ENCODE results near the gene OPN1MW3.
"Not testable (repeated sequence)": the region's sequence is repeated elsewhere in the genome, so short reads cannot be mapped to it uniquely, and the experiment has no call there.

The OPN1MW3 gene

DNA sequence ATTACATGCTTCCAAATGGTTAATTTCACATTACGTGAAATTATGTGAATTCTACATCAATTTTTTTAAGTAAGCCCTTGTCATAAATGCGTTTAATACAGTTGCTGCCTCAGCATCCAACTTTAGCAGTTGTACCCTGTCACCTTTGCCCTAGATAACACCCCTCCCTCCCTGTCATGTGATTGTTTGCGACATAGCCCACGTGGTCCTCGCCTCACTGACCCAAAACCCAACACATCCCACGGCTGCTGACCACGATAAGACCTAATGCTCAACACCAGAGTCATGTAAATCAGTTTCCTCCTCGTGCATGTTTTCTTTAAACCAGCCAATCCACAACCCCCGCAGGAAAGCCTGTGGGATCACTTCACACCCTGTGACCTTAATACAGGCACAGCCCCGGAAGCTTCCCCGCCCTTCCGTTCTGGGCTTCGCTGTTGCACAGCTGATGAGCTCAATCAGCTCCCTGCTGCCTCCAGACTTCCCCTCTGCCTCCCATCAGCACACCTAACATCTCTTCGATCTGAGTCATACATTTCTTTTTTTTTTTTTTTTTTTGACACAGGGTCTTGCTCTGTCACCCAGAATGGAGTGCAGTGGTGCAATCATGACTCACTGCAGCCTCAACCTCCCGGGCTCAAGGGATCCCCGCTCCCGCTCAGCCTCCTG lies 9.9 kb upstream of the OPN1MW3 start:
- H3K27ac ChIP-seq (ENCODE audit: low read depth, low read length), result not testable (repeated sequence)

GRCh38 chrX:154248076-154248475 lies 9.3 kb upstream of the OPN1MW3 start:
- not testable (repeated sequence) for H3K4me1 ChIP-seq (ENCODE audit: control insufficient read depth, insufficient read depth, low read length); H3K4me3 ChIP-seq (ENCODE audit: low read depth, low read length); H3K36me3 ChIP-seq (ENCODE audit: control insufficient read depth, insufficient read depth, low read length); H3K27me3 ChIP-seq (ENCODE audit: control insufficient read depth, insufficient read depth, low read length); H3K9ac ChIP-seq (ENCODE audit: low read depth, low read length); H3K9me3 ChIP-seq (ENCODE audit: control insufficient read depth, insufficient read depth, low read length); H3K27ac ChIP-seq (ENCODE audit: low read depth, low read length)

More for the DNA sequence above, 9.9 kb upstream of the OPN1MW3 start:
- not testable (repeated sequence) for H3K4me3 ChIP-seq (ENCODE audit: low read depth, low read length); H3K9ac ChIP-seq (ENCODE audit: low read depth, low read length); H3K36me3 ChIP-seq (ENCODE audit: control insufficient read depth, insufficient read depth, low read length); H3K4me1 ChIP-seq (ENCODE audit: control insufficient read depth, insufficient read depth, low read length); H3K9me3 ChIP-seq (ENCODE audit: control insufficient read depth, insufficient read depth, low read length); H3K27me3 ChIP-seq (ENCODE audit: control insufficient read depth, insufficient read depth, low read length)

DNA sequence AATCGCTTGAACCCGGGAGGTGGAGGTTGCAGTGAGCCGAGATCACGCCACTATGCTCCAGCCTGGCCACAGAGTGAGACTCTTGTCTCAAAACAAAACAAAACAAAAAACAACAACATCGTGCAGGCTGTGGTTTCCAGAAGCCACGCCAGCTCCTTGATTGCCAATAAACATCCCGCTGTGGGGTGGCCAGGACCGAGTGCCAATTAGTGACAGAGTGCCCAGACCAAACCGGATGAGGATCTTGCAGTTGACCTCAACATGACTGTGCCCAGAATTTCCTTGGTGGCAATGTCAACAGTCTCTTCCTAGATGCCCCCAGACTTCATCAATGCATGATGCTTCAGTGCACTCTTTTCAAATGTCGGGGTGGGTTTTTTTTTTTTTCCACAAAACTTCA lies 1.3 kb downstream of the OPN1MW3 start:
- not testable (repeated sequence) for H3K9ac ChIP-seq (ENCODE audit: low read depth, low read length); H3K27me3 ChIP-seq (ENCODE audit: control insufficient read depth, insufficient read depth, low read length); H3K4me3 ChIP-seq (ENCODE audit: low read depth, low read length); H3K9me3 ChIP-seq (ENCODE audit: control insufficient read depth, insufficient read depth, low read length); H3K27ac ChIP-seq (ENCODE audit: low read depth, low read length); H3K36me3 ChIP-seq (ENCODE audit: control insufficient read depth, insufficient read depth, low read length); H3K4me1 ChIP-seq (ENCODE audit: control insufficient read depth, insufficient read depth, low read length)

DNA sequence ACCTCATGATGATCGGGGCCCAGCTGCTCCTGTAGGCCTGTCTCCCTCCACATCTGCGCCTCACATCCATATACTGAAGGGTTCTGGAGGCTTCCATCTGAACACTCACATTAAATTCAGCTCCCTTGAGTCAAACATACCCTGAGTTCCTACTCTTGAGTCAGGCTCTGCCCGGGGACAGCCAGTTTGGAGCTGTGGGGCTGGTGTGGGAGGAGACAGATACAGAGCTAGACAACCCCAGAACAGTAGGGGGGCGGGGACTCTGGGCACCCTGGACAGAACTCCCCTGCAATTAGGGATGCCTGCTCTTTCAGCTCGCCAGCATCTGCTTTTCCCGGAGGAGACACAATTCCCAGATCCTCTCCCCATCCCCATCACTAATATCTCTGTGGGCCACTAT lies 5.7 kb downstream of the OPN1MW3 start:
- not testable (repeated sequence) for H3K27me3 ChIP-seq (ENCODE audit: control insufficient read depth, insufficient read depth, low read length); H3K4me3 ChIP-seq (ENCODE audit: low read depth, low read length); H3K9me3 ChIP-seq (ENCODE audit: control insufficient read depth, insufficient read depth, low read length)

DNA sequence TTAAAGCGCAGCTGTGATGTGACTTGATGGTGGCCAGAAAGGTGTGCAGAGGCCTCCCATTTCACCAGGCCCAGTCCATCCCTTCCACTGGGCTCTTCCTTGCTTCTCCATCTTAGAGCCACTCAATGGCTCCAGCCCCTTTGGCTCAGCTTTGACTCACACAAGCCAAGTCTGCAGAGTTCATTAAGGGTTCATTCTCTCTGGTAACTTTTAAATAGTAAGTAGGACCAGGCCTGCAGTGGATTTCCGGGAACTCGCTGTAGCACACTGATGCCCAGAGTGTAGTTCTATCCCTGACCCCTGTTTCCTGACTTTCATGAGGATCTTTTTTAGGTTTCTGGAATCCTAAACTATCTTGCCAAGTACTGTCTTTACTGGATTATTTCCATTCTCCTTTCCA lies 11.9 kb downstream of the OPN1MW3 start:
- not testable (repeated sequence) for H3K27me3 ChIP-seq (ENCODE audit: control insufficient read depth, insufficient read depth, low read length); H3K4me1 ChIP-seq (ENCODE audit: control insufficient read depth, insufficient read depth, low read length); H3K9ac ChIP-seq (ENCODE audit: low read depth, low read length); H3K27ac ChIP-seq (ENCODE audit: low read depth, low read length); H3K9me3 ChIP-seq (ENCODE audit: control insufficient read depth, insufficient read depth, low read length); H3K4me3 ChIP-seq (ENCODE audit: low read depth, low read length); H3K36me3 ChIP-seq (ENCODE audit: control insufficient read depth, insufficient read depth, low read length)

More for the DNA sequence above, 5.7 kb downstream of the OPN1MW3 start:
- not testable (repeated sequence) for H3K4me1 ChIP-seq (ENCODE audit: control insufficient read depth, insufficient read depth, low read length); H3K27ac ChIP-seq (ENCODE audit: low read depth, low read length); H3K9ac ChIP-seq (ENCODE audit: low read depth, low read length); H3K36me3 ChIP-seq (ENCODE audit: control insufficient read depth, insufficient read depth, low read length)

DNA sequence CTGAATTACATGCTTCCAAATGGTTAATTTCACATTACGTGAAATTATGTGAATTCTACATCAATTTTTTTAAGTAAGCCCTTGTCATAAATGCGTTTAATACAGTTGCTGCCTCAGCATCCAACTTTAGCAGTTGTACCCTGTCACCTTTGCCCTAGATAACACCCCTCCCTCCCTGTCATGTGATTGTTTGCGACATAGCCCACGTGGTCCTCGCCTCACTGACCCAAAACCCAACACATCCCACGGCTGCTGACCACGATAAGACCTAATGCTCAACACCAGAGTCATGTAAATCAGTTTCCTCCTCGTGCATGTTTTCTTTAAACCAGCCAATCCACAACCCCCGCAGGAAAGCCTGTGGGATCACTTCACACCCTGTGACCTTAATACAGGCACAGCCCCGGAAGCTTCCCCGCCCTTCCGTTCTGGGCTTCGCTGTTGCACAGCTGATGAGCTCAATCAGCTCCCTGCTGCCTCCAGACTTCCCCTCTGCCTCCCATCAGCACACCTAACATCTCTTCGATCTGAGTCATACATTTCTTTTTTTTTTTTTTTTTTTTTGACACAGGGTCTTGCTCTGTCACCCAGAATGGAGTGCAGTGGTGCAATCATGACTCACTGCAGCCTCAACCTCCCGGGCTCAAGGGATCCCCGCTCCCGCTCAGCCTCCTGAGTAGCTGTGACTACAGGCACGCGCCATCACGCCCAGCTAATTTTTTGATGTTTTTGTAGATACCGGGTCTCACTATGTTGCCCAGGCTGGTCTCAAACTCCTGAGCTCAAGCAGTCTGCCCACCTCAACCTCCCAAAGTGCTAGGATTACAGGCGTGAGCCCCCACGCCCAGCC lies 27.3 kb downstream of the OPN1MW3 start:
- not testable (repeated sequence) for H3K4me1 ChIP-seq (ENCODE audit: control insufficient read depth, insufficient read depth, low read length); H3K9me3 ChIP-seq (ENCODE audit: control insufficient read depth, insufficient read depth, low read length); H3K27ac ChIP-seq (ENCODE audit: low read depth, low read length); H3K9ac ChIP-seq (ENCODE audit: low read depth, low read length); H3K27me3 ChIP-seq (ENCODE audit: control insufficient read depth, insufficient read depth, low read length); H3K4me3 ChIP-seq (ENCODE audit: low read depth, low read length); H3K36me3 ChIP-seq (ENCODE audit: control insufficient read depth, insufficient read depth, low read length)

- H3K36me3 ChIP-seq (ENCODE audit: control insufficient read depth, insufficient read depth, low read length); H3K4me1 ChIP-seq (ENCODE audit: control insufficient read depth, insufficient read depth, low read length); H3K4me3 ChIP-seq (ENCODE audit: low read depth, low read length): not testable (repeated sequence)
These were observed 29.0 kb downstream of the OPN1MW3 start for GRCh38 chrX:154286406-154286805.

GRCh38 chrX:154294791-154295574 lies 37.6 kb downstream of the OPN1MW3 start, which contains the start of gene TEX28:
TSS of gene TEX28 (minus strand) at chrX:154295124. CDS start at chrX:154292117, 3,007 bp downstream.
- Histone ChIP-seq H3K4me3 (ENCODE audit: low read depth, low read length) (no peak within 1 kb of the TSS), H3K9me3 (ENCODE audit: control insufficient read depth, insufficient read depth, low read length) (peaks cover 9% of the 10 kb centered on the region; the same call in 1 of the 2 replicates), H3K9ac (ENCODE audit: low read depth, low read length) (no peak within 1 kb of the TSS), H3K36me3 (ENCODE audit: control insufficient read depth, insufficient read depth, low read length) (no peaks in the 10 kb centered on the region), H3K27me3 (ENCODE audit: control insufficient read depth, insufficient read depth, low read length) (no peaks in the 10 kb centered on the region), H3K4me1 (ENCODE audit: control insufficient read depth, insufficient read depth, low read length) (no peaks in the 10 kb centered on the region), H3K27ac (ENCODE audit: low read depth, low read length) (no peak within 1 kb of the TSS)

More at GRCh38 chrX:154286406-154286805, 29.0 kb downstream of the OPN1MW3 start:
- not testable (repeated sequence) for H3K9me3 ChIP-seq (ENCODE audit: control insufficient read depth, insufficient read depth, low read length); H3K27ac ChIP-seq (ENCODE audit: low read depth, low read length); H3K9ac ChIP-seq (ENCODE audit: low read depth, low read length); H3K27me3 ChIP-seq (ENCODE audit: control insufficient read depth, insufficient read depth, low read length)

DNA sequence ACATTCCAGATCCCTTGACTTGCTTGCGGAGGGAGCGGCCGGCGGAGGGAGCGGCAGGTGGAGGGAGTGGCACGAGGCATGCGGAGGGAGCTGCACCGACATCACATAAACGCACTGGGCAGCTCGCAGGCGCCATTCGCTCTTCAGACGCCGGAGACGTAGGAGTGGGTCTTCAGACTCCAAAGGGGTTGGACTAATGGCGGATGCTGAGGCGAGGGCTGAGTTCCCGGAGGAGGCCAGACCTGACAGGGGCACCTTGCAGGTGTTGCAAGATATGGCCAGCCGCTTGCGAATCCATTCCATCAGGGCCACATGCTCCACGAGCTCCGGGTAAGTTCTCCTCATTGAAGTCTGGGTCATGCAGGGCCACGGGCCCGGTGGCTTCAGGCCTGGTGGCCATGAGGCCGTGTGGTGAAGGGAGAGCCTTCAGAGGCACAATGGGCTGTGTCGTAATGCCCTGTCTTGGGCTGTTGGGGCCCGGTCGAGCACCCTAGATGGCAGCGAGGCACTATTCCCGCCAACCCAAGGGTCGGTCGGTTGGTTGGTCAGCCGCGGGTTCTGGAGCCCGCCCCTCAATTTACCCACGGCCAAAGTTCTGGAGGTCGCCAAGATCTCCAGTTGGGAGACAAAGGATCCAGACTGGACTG lies 38.4 kb downstream of the OPN1MW3 start, which contains the start of gene TKTL1:
TKTL1 (plus strand) TSS at position 132 of the 647 bp plus-strand sequence; CDS start at position 197, 65 bp downstream.
- Histone ChIP-seq H3K27me3 (ENCODE audit: control insufficient read depth, insufficient read depth, low read length) (no peaks in the 10 kb centered on the region), H3K9ac (ENCODE audit: low read depth, low read length) (no peak within 1 kb of the TSS), H3K4me3 (ENCODE audit: low read depth, low read length) (no peak within 1 kb of the TSS), H3K36me3 (ENCODE audit: control insufficient read depth, insufficient read depth, low read length) (no peaks in the 10 kb centered on the region), H3K9me3 (ENCODE audit: control insufficient read depth, insufficient read depth, low read length) (peaks cover 16% of the 10 kb centered on the region; the same call in 1 of the 2 replicates), H3K27ac (ENCODE audit: low read depth, low read length) (no peak within 1 kb of the TSS), H3K4me1 (ENCODE audit: control insufficient read depth, insufficient read depth, low read length) (no peaks in the 10 kb centered on the region)

GRCh38 chrX:154296731-154297130 lies 39.3 kb downstream of the OPN1MW3 start:
- H3K9me3 ChIP-seq (ENCODE audit: control insufficient read depth, insufficient read depth, low read length), result peaks cover 18% of the 10 kb centered on the region; the same call in 1 of the 2 replicates
- H3K9ac ChIP-seq (ENCODE audit: low read depth, low read length), result no peak overlapping the region
- H3K4me1 ChIP-seq (ENCODE audit: control insufficient read depth, insufficient read depth, low read length), result no peaks in the 10 kb centered on the region
- no peak overlapping the region for H3K4me3 ChIP-seq (ENCODE audit: low read depth, low read length)
- no peaks in the 10 kb centered on the region for H3K36me3 ChIP-seq (ENCODE audit: control insufficient read depth, insufficient read depth, low read length)
- no peak overlapping the region for H3K27ac ChIP-seq (ENCODE audit: low read depth, low read length)
- H3K27me3 ChIP-seq (ENCODE audit: control insufficient read depth, insufficient read depth, low read length), result no peaks in the 10 kb centered on the region
